WTC11 (cell line): ENCODE data around the gene CLEC5A. TPM values are rescaled to one million over a fixed set of nuclear protein-coding genes. Genes with fewer than 3 reads are reported as not detected.

ENCODE experiments used
- ATAC-seq: fragments of 200-7000 bp; cut with Tn5 transposase; 2 replicates; pipeline ENCODE4 v1.10.0; 2021; ENCODE audit warnings: mild to moderate bottlenecking, moderate library complexity
- CTCF ChIA-PET: fragments of 300-600 bp; sonication (Branson Sonifier 250); formaldehyde crosslinking; loops from one replicate; lab custom pipeline; 2021; ENCODE audit warnings: antibody characterized with exemption; lab: Charles Lee
- POLR2A ChIA-PET: fragments of 350-600 bp; sonication (Branson Sonifier 250); formaldehyde crosslinking; loops from one replicate; lab custom pipeline; 2021; ENCODE audit warnings: antibody characterized with exemption; lab: Charles Lee
- DNase-seq: peaks from one replicate; pipeline ENCODE4 v3.0.0; 2021; ENCODE audit warnings: low spot score
- H3K27ac Mint-ChIP-seq: 2 replicates; pipeline ENCODE4 v1.8.0; 2021; ENCODE audit warnings: mixed read lengths
- H3K27me3 Mint-ChIP-seq: 2 replicates; pipeline ENCODE4 v1.8.0; 2021; ENCODE audit warnings: low read depth, mild to moderate bottlenecking, moderate library complexity, mixed read lengths
- H3K36me3 Mint-ChIP-seq: 2 replicates; pipeline ENCODE4 v1.8.0; 2021; ENCODE audit warnings: mixed read lengths
- H3K4me1 Mint-ChIP-seq: 2 replicates; pipeline ENCODE4 v1.8.0; 2022; ENCODE audit warnings: mixed read lengths
- H3K4me3 Mint-ChIP-seq: 2 replicates; pipeline ENCODE4 v1.8.0; 2021; ENCODE audit warnings: mild to moderate bottlenecking, moderate library complexity, mixed read lengths
- H3K9me3 Mint-ChIP-seq: 2 replicates; pipeline ENCODE4 v1.8.0; 2021; ENCODE audit warnings: mixed read lengths
- ATF1 ChIP-seq: sonication (generic); formaldehyde crosslinking; IDR thresholded peaks from 2 replicates; pipeline ENCODE4 v1.8.1; 2023; ENCODE audit warnings: mild to moderate bottlenecking, moderate library complexity, missing genetic modification reagents
- ETV6 ChIP-seq: sonication (generic); formaldehyde crosslinking; IDR thresholded peaks from 2 replicates; pipeline ENCODE4 v1.8.1; 2022; ENCODE audit warnings: mild to moderate bottlenecking, missing genetic modification reagents
- FOXP1 ChIP-seq: sonication (generic); formaldehyde crosslinking; IDR thresholded peaks from 2 replicates; pipeline ENCODE4 v1.8.0; 2022; ENCODE audit warnings: missing genetic modification reagents, mild to moderate bottlenecking, moderate library complexity, borderline replicate concordance
- JAZF1 ChIP-seq: fragments of 250-450 bp; sonication (Bioruptor Pico); IDR thresholded peaks from 2 replicates; pipeline ENCODE4 v1.9.0; 2021; ENCODE audit warnings: moderate library complexity, mild to moderate bottlenecking, inconsistent platforms
- JUN ChIP-seq: sonication (generic); formaldehyde crosslinking; IDR thresholded peaks from 2 replicates; pipeline ENCODE4 v1.8.0; 2023; ENCODE audit warnings: mild to moderate bottlenecking, missing genetic modification reagents
- NFE2L1 ChIP-seq: sonication (generic); formaldehyde crosslinking; IDR thresholded peaks from 2 replicates; pipeline ENCODE4 v1.8.1; 2023; ENCODE audit warnings: missing genetic modification reagents
- OVOL2 ChIP-seq: fragments of 250-450 bp; sonication (Bioruptor Pico); IDR thresholded peaks from 2 replicates; pipeline ENCODE4 v1.9.0; 2021; ENCODE audit warnings: mild to moderate bottlenecking, borderline replicate concordance
- PRRX2 ChIP-seq: fragments of 250-450 bp; sonication (Bioruptor Pico); IDR thresholded peaks from 2 replicates; pipeline ENCODE4 v1.8.0; 2021; ENCODE audit warnings: mild to moderate bottlenecking
- RELA ChIP-seq: sonication (generic); formaldehyde crosslinking; IDR thresholded peaks from 2 replicates; pipeline ENCODE4 v1.8.1; 2022; ENCODE audit warnings: missing genetic modification reagents, mild to moderate bottlenecking, borderline replicate concordance
- SMAD4 ChIP-seq: sonication (generic); formaldehyde crosslinking; IDR thresholded peaks from 2 replicates; pipeline ENCODE4 v1.8.0; 2022; ENCODE audit warnings: mild to moderate bottlenecking, missing genetic modification reagents
- TEAD1 ChIP-seq: sonication (generic); formaldehyde crosslinking; IDR thresholded peaks from 2 replicates; pipeline ENCODE4 v1.8.0; 2022; ENCODE audit warnings: mild to moderate bottlenecking, missing genetic modification reagents
- TEAD4 ChIP-seq: sonication (generic); formaldehyde crosslinking; IDR thresholded peaks from 2 replicates; pipeline ENCODE4 v1.8.0; 2022; ENCODE audit warnings: mild to moderate bottlenecking, missing genetic modification reagents
- TP53 ChIP-seq: sonication (generic); formaldehyde crosslinking; IDR thresholded peaks from 2 replicates; pipeline ENCODE4 v1.8.1; 2023; ENCODE audit warnings: mild to moderate bottlenecking, missing genetic modification reagents
- ZNF232 ChIP-seq: sonication (generic); formaldehyde crosslinking; IDR thresholded peaks from 2 replicates; pipeline ENCODE4 v1.8.0; 2022; ENCODE audit warnings: mild to moderate bottlenecking, missing genetic modification reagents
- total RNA-seq: library from RNA; stranded (reverse); gene quantifications from 3 replicates; pipeline ENCODE4 v1.2.3, GENCODE V29; 2021
- TF ChIP-seq, protein P1 (sequence below): fragments of 250-450 bp; sonication (Bioruptor Pico); IDR thresholded peaks from 2 replicates; pipeline ENCODE4 v1.9.0; 2021; ENCODE audit warnings: mild to moderate bottlenecking
- TF ChIP-seq, protein P2 (sequence below): sonication (generic); formaldehyde crosslinking; IDR thresholded peaks from 2 replicates; pipeline ENCODE4 v1.8.1; 2023; ENCODE audit warnings: mild to moderate bottlenecking, missing genetic modification reagents
- TF ChIP-seq, protein P3 (sequence below): sonication (generic); formaldehyde crosslinking; IDR thresholded peaks from 2 replicates; pipeline ENCODE4 v1.8.0; 2022; ENCODE audit warnings: missing genetic modification reagents
- TF ChIP-seq, protein P4 (sequence below): sonication (generic); formaldehyde crosslinking; conservative IDR thresholded peaks from 2 replicates; pipeline ENCODE4 v1.8.1; 2023; ENCODE audit warnings: mild to moderate bottlenecking, low read depth, missing genetic modification reagents, moderate library complexity
- TF ChIP-seq, protein P5 (sequence below): sonication (generic); formaldehyde crosslinking; IDR thresholded peaks from 2 replicates; pipeline ENCODE4 v1.8.1; 2023; ENCODE audit warnings: mild to moderate bottlenecking, missing genetic modification reagents, borderline replicate concordance
- TF ChIP-seq, protein P6 (sequence below): sonication (generic); formaldehyde crosslinking; IDR thresholded peaks from 2 replicates; pipeline ENCODE4 v1.8.1; 2022; ENCODE audit warnings: low read depth, mild to moderate bottlenecking, moderate library complexity, missing genetic modification reagents, borderline replicate concordance

CLEC5A gene
- total RNA-seq, 1 experiment from 2014 or later = not detected

DNA sequence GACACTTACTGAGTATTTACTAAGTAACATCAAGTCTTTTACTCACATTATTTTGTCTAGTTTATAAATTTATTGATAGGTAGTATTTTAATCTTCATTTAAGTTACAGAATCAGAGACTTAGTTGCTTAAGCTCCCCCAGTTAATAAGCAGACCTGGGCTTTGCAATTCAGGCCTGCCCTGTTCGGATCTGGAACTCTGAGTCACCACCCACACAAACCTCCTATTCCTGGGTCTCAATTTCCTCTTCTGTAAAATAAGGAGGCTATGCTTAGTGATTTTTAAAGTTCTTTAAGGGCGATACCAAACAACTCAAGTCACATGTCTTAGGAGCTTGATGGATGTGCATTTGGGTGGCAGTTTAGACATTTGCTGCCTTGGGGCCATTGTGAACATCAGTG is 45.4 kb upstream of the CLEC5A start (continued):
- TF ChIP-seq PRRX2 (no peak), OVOL2 (CRISPR knock-in tag) (no peak)
- TF ChIP-seq, protein P1, sequence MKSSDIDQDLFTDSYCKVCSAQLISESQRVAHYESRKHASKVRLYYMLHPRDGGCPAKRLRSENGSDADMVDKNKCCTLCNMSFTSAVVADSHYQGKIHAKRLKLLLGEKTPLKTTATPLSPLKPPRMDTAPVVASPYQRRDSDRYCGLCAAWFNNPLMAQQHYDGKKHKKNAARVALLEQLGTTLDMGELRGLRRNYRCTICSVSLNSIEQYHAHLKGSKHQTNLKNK = no peak

DNA sequence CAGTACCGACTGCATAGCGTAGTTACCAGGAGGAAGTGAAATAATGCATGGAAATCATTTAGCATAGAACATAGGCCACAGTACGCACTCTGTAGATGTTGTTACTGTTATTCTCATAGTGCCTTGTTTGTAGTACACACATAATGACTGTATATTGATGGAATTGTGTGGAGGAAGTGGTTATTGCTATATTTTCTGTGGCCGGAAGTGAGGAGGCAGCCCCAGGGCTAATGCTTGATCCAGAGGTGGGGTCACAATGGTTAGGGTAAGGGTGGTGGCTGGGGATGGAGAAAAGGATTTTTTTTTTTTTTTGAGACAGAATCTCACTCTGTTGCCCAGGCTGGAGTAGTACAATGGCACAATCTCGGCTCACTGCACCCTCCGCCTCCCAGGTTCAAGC is 44.4 kb upstream of the CLEC5A start:
- Mint-ChIP-seq H3K4me1 (peaks cover 11% of the 10 kb centered on the region), H3K9me3 (0 out of 2 replicates have a peak, but pooled peaks cover 3% of the 10 kb centered on the region), H3K36me3 (0 out of 2 replicates have a peak, but pooled peaks cover 1% of the 10 kb centered on the region), H3K27ac (no peak overlapping the region), H3K4me3 (no peak overlapping the region), H3K27me3 (peaks cover 8% of the 10 kb centered on the region)
- ChIA-PET POLR2A (no interaction called here), CTCF (interaction anchor here (2.3 kb wide), 1 partner anchor 15 kb away, joined by 8 read pairs; no protein-coding TSS in a partner anchor)
- DNase-seq (no peak), ATAC-seq (no peak)
- TF ChIP-seq SMAD4 (CRISPR knock-in tag) (no peak), ETV6 (no peak), JUN (CRISPR knock-in tag) (no peak), NFE2L1 (CRISPR knock-in tag) (no peak), JAZF1 (CRISPR knock-in tag) (no peak), PRRX2 (no peak), TEAD4 (CRISPR knock-in tag) (no peak)
- TF ChIP-seq, protein P2, sequence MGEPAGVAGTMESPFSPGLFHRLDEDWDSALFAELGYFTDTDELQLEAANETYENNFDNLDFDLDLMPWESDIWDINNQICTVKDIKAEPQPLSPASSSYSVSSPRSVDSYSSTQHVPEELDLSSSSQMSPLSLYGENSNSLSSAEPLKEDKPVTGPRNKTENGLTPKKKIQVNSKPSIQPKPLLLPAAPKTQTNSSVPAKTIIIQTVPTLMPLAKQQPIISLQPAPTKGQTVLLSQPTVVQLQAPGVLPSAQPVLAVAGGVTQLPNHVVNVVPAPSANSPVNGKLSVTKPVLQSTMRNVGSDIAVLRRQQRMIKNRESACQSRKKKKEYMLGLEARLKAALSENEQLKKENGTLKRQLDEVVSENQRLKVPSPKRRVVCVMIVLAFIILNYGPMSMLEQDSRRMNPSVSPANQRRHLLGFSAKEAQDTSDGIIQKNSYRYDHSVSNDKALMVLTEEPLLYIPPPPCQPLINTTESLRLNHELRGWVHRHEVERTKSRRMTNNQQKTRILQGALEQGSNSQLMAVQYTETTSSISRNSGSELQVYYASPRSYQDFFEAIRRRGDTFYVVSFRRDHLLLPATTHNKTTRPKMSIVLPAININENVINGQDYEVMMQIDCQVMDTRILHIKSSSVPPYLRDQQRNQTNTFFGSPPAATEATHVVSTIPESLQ (CRISPR knock-in tag) = no peak
- TF ChIP-seq, protein P3, sequence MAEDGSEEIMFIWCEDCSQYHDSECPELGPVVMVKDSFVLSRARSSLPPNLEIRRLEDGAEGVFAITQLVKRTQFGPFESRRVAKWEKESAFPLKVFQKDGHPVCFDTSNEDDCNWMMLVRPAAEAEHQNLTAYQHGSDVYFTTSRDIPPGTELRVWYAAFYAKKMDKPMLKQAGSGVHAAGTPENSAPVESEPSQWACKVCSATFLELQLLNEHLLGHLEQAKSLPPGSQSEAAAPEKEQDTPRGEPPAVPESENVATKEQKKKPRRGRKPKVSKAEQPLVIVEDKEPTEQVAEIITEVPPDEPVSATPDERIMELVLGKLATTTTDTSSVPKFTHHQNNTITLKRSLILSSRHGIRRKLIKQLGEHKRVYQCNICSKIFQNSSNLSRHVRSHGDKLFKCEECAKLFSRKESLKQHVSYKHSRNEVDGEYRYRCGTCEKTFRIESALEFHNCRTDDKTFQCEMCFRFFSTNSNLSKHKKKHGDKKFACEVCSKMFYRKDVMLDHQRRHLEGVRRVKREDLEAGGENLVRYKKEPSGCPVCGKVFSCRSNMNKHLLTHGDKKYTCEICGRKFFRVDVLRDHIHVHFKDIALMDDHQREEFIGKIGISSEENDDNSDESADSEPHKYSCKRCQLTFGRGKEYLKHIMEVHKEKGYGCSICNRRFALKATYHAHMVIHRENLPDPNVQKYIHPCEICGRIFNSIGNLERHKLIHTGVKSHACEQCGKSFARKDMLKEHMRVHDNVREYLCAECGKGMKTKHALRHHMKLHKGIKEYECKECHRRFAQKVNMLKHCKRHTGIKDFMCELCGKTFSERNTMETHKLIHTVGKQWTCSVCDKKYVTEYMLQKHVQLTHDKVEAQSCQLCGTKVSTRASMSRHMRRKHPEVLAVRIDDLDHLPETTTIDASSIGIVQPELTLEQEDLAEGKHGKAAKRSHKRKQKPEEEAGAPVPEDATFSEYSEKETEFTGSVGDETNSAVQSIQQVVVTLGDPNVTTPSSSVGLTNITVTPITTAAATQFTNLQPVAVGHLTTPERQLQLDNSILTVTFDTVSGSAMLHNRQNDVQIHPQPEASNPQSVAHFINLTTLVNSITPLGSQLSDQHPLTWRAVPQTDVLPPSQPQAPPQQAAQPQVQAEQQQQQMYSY (CRISPR knock-in tag) = no peak

DNA sequence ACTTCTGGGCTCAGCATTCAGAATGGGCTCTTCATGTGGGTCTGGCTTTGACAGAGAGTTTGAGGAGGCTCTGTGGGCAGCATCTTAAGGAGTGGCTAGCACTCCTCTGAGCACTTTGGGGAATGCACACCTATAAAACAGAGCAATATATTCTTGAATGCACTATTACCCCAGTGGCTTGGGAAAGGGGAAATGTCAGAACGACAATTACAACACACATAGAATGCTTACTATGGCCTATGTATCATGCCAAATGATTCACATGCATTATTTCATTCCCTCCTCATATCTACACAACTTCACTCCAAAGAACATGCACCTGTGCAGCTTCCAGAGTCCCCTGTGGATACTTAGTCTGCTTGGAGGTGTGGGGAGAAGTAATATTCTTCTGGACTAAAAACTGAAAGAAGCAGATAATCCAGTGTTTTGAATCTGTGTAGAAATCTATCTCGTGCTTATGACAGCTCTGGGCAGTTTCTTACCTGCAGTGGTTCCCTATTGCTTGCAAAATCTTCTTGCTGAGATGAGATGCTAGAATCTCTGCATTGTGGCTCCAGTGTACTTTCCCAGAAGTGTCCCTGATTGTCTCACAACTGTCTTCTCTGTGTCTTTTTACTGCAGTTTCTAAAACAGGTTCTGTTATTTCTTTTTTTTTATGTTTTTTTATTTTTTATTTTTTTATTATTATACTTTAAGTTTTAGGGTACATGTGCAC is 43.4 kb upstream of the CLEC5A start:
- POLR2A ChIA-PET = no interaction called here
- H3K4me1 Mint-ChIP-seq = peaks cover 8% of the 10 kb centered on the region
- 0 out of 2 replicates have a peak, but pooled peaks cover 3% of the 10 kb centered on the region for H3K9me3 Mint-ChIP-seq
- peaks cover 13% of the 10 kb centered on the region for H3K27me3 Mint-ChIP-seq
- ATAC-seq (no peak), DNase-seq (no peak)
- H3K27ac Mint-ChIP-seq = no peak overlapping the region
- no peak overlapping the region for H3K4me3 Mint-ChIP-seq
- CTCF ChIA-PET = no interaction called here
- H3K36me3 Mint-ChIP-seq = 0 out of 2 replicates have a peak, but pooled peaks cover 3% of the 10 kb centered on the region
- TF ChIP-seq, protein P4, sequence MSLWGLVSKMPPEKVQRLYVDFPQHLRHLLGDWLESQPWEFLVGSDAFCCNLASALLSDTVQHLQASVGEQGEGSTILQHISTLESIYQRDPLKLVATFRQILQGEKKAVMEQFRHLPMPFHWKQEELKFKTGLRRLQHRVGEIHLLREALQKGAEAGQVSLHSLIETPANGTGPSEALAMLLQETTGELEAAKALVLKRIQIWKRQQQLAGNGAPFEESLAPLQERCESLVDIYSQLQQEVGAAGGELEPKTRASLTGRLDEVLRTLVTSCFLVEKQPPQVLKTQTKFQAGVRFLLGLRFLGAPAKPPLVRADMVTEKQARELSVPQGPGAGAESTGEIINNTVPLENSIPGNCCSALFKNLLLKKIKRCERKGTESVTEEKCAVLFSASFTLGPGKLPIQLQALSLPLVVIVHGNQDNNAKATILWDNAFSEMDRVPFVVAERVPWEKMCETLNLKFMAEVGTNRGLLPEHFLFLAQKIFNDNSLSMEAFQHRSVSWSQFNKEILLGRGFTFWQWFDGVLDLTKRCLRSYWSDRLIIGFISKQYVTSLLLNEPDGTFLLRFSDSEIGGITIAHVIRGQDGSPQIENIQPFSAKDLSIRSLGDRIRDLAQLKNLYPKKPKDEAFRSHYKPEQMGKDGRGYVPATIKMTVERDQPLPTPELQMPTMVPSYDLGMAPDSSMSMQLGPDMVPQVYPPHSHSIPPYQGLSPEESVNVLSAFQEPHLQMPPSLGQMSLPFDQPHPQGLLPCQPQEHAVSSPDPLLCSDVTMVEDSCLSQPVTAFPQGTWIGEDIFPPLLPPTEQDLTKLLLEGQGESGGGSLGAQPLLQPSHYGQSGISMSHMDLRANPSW (CRISPR knock-in tag) = no peak
- TF ChIP-seq TP53 (CRISPR knock-in tag) (no peak), FOXP1 (CRISPR knock-in tag) (no peak), ZNF232 (CRISPR knock-in tag) (no peak), TEAD1 (CRISPR knock-in tag) (no peak), RELA (CRISPR knock-in tag) (no peak), ATF1 (CRISPR knock-in tag) (no peak), OVOL2 (CRISPR knock-in tag) (no peak)
- TF ChIP-seq, protein P5, sequence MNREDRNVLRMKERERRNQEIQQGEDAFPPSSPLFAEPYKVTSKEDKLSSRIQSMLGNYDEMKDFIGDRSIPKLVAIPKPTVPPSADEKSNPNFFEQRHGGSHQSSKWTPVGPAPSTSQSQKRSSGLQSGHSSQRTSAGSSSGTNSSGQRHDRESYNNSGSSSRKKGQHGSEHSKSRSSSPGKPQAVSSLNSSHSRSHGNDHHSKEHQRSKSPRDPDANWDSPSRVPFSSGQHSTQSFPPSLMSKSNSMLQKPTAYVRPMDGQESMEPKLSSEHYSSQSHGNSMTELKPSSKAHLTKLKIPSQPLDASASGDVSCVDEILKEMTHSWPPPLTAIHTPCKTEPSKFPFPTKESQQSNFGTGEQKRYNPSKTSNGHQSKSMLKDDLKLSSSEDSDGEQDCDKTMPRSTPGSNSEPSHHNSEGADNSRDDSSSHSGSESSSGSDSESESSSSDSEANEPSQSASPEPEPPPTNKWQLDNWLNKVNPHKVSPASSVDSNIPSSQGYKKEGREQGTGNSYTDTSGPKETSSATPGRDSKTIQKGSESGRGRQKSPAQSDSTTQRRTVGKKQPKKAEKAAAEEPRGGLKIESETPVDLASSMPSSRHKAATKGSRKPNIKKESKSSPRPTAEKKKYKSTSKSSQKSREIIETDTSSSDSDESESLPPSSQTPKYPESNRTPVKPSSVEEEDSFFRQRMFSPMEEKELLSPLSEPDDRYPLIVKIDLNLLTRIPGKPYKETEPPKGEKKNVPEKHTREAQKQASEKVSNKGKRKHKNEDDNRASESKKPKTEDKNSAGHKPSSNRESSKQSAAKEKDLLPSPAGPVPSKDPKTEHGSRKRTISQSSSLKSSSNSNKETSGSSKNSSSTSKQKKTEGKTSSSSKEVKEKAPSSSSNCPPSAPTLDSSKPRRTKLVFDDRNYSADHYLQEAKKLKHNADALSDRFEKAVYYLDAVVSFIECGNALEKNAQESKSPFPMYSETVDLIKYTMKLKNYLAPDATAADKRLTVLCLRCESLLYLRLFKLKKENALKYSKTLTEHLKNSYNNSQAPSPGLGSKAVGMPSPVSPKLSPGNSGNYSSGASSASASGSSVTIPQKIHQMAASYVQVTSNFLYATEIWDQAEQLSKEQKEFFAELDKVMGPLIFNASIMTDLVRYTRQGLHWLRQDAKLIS (CRISPR knock-in tag) = no peak
- TF ChIP-seq, protein P6, sequence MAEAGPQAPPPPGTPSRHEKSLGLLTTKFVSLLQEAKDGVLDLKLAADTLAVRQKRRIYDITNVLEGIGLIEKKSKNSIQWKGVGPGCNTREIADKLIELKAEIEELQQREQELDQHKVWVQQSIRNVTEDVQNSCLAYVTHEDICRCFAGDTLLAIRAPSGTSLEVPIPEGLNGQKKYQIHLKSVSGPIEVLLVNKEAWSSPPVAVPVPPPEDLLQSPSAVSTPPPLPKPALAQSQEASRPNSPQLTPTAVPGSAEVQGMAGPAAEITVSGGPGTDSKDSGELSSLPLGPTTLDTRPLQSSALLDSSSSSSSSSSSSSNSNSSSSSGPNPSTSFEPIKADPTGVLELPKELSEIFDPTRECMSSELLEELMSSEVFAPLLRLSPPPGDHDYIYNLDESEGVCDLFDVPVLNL = no peak
